CD4-positive, alpha-beta T cell treated with Interleukin-12 subunit alpha and Interleukin-12 subunit beta, for 1 hour (primary cell): Measurements from ENCODE around the gene SCMH1.
"Not testable (repeated sequence)": the region's sequence is repeated elsewhere in the genome, so short reads cannot be mapped to it uniquely, and the experiment has no call there.

Source experiments
- DNase-seq: peaks from one replicate; pipeline ENCODE4 v3.0.0-alpha.2; 2020

The SCMH1 gene

DNA sequence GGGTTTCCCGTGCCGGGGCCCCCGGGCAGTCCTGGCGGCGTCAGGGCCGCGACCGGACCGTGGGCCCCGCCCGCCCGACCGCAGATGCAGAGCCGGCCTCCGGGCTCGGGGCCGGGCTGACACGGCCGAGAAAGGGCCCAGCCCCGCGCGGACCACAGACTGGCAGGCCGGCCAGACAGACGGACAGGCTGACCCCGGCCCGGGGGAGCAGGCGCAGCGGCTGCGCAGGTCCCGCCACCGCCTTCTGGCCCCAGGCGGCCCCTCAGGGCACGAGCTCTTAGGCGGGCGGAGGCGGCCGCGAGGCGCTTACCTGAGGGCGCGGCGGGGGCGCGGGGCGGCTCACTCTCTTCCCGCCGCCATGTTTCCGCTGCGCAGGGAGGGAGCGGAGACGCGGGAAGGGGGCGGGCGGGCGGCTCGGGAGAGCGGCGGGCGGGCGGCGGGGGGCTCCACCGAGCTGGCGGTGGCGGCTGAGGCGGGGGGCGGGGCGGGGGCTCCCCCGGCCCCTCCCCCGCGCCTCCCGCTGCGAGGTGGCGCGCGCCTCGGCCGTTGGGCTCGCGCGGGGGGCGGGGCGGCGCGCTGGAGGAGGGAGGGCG, at the start of gene SCMH1:
Gene SCMH1 (minus strand): TSS at position 558 of the 593 bp plus-strand sequence. CDS start 56,173 bp downstream, outside the sequence.
- peak; percentile 65 for DNase-seq

- no peak for DNase-seq
Measured at GRCh38 chr1:41291195-41291594, 49.1 kb upstream of the SCMH1 start.

DNA sequence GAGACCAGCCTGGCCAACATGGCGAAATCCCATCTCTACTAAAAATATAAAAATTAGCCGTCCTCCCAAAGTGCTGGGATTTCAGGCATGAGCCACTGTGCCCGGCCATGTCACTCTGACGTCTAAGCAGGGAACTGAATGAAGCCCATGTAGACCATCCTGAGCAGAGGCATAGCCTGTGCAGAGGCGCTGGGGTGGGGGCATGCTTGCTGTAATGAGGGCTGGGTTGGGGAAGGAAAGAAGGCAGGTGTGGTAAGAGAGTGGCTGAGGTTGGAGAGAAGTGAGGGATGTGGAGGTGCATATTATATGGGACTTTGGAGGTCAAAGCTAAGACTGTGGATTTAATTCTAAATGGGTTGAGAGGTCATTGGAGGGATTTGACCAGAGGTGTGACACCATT, 47.1 kb upstream of the SCMH1 start:
- no peak for DNase-seq

DNA sequence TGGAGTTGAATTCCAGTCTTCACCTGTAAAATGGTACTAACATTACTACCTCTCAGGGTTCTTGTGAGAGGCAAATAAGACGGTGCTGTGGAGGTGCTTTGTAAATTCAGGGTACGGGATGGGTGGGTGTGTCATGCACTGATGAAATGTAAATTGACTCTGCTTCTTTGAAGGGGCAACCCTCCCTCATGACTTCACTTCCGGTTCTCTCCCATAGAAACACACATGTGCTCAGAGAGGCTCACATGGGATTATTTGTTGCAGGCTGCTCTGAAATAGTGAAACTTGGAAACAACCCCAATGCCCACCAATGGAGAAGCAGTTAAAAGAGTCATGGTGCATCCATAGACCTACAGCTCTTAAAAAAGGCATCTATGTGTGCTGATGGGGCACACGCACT, 44.9 kb upstream of the SCMH1 start:
- no peak for DNase-seq

- DNase-seq: no peak
Measured at GRCh38 chr1:41286486-41286885, 44.4 kb upstream of the SCMH1 start.

- DNase-seq: no peak
Measured at GRCh38 chr1:41285818-41286217, 43.7 kb upstream of the SCMH1 start.

DNA sequence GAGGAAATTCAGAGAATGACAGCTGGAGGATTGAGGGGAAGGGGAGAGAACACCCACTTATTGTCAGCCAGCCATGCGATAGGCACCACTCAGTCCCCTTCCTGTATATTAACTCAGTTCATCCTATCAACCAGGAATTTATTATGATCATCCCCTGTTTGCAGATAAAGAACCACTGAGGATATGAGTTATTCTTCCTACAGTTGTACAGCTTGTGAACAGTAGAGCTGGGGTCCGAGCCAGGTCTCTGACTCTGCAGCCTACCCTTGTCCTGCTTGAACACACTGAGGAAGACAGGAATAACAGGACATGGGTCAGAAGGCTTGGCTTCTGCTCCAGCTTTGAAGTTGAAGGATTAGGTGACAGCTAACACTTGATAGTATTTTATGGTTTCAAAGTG, 42.0 kb upstream of the SCMH1 start:
- no peak for DNase-seq

DNA sequence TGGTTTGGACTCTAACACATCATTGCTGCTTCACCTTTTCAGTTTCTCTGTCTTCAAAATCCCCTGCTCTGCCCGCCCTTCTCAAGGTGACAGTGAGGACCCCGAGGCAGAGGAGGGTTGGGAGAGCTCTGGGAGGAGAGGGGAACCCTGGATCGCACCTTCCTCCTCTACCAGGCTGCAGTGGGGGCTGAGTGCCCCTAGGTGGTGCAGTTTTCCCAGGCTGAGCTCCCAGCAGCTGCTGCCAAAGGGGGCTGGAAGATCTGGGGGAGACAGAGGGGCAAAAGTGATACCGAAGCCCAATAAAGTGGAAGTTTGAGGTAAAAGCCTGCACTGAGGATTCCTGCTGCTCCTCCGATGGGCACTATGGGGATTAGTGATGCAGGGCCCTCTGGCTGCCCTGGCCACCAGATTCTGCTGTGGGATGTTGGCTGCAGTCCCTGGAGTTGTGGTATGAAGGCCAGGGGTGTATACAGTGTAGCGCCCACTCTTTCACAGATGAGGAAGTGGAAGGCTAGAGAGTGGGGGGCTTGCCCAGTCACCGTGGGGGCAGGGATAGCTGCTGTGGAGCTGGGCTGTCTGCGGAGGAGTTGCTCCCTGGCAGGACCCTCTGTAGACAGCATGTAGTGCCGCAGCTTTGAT, 40.7 kb upstream of the SCMH1 start:
- peak; percentile 13 for DNase-seq

DNA sequence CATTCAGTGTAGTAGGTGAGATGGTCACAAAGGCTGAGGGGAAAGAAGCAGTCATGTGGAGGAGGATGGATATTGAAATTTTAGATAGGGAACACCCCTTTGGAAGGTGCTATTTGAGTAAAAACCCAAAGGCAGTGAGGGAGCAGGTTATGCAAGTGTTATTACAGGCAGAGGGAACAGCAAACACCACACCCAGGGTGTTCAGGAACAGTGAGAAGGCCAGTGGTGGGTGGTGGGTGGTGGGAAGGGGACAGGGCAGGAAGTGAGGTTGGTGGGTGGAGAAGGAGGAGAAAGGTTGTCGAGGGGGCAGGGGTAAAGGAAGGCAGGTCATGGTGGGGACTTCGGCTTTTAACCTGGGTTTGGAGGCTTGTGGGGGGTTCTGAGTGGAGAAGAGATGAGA, 39.2 kb upstream of the SCMH1 start:
- no peak for DNase-seq

GRCh38 chr1:41280202-41281032, 38.3 kb upstream of the SCMH1 start:
- no peak for DNase-seq

DNA sequence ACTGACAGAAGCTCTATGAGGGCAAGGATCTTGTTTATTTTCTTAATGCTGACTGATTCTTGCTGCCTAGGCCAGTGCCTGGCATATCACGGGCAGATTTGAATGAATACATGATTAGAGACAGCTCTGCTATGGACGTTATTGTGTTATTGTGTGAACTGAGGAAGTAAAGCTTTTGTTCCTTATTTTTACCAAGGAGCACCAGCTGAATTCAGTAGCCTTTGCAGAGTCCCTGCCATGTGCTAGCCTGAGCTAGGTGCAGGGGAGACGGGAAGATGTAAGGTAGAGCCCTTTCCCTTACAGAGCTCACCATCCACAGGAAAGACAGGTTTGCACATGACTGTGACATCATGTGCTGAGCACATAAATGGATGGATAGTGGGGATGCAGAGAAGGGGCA, 36.0 kb upstream of the SCMH1 start:
- DNase-seq: no peak

GRCh38 chr1:41277371-41277975, 35.4 kb upstream of the SCMH1 start:
- DNase-seq: no peak

DNA sequence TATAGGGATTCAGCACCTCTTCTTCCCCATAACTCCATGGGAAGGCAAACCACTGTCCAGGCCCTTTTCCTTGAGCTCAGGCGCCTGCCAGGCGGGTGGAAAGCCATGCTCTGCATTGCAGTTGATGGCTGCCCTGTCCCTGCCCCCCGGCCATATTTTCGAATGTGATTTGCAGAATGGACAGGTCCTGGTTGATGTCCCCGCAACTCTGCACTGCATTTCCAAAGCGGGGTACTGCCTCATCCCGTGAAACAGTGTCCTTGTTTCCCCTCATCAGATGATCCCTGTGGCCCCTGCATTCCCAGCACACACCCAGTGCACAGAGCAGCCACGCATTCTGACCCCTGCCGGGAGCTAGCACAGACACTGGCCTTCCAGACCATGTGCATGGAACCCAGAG, 33.7 kb upstream of the SCMH1 start:
- DNase-seq: no peak

DNA sequence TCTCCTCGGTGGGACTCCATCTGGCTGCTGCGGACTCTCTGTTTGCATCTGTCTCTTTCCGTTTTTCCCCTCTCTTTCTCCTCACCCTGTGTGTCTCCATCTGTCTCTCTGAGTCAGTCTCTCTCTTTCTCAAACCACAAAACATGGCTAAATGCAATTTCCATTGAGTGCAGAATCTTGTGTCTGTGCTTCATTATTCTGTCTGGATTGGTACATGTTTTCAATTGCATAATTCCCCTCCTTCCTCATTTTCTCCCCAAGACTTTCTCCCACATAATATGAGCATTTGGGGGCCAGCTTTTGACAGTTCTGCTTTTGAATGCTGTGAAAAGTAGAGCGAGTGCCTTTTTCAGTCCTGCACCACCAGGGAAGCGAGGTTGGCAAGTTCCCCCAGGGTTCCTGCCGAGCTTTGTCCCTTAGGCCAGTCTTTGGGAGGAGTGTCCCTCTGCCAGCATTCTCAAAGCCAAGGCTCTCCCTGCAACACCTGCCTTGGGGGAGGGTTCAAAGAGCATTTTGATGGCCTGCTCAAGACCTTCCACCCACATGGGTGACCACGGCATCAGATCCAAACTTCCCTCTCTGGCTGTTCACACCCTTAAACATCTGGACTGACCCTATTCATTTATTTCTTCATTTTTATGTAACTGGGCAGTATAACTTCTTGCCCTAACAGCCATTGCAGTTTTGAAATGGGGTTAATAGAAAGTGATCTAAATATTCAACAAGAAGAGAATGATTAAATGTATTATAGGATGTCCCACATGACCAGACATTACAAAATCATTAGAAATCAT, 32.8 kb upstream of the SCMH1 start:
- DNase-seq: no peak

DNA sequence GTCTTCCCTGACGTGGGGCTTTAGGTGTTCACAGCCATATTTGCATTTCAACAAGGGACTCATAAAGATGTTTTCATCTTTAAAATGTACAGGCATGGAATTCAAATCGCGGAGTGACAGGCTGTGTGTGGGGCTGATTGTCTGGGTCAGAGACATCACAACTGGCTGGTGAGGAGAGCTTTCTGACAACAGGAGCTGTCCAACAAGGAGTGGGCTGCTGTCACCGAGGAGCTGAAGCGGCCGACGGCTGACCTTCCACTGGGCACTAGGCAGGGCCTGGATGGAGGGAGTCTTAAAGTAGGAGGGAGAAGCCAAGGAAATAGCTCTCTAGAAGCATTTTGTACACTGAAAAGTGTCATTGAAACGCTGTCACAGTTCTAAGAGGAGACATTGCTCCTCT, 30.5 kb upstream of the SCMH1 start:
- no peak for DNase-seq

DNA sequence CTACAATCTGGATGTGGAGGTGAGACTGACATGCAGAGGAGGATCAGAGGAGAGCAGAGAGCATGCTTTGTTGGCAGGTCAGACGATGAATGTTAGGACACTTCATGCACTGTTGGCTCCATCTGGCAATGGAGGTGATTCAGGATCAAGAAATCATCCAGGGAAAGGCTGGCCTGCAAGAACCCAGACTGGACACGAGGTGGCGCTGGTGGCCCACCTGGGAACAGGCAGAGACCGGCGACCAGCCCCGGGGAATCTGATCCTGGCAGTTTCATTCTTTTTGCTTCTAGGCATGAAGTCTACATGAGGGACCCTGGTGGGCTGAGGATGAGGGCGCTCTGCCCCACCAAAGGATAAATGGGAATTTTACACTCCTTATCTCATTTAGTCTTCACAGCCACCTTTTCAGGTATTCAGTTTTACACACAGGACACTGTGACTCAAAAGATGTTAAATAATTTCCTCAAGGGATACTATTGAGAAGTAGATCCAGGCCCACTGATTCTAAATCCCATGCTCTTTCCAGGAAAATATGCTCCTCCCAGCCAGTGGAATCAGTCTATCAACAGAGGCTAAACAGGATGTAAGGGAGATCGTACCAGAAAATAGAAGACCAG, 26.2 kb upstream of the SCMH1 start:
- peak; percentile 61 for DNase-seq

DNA sequence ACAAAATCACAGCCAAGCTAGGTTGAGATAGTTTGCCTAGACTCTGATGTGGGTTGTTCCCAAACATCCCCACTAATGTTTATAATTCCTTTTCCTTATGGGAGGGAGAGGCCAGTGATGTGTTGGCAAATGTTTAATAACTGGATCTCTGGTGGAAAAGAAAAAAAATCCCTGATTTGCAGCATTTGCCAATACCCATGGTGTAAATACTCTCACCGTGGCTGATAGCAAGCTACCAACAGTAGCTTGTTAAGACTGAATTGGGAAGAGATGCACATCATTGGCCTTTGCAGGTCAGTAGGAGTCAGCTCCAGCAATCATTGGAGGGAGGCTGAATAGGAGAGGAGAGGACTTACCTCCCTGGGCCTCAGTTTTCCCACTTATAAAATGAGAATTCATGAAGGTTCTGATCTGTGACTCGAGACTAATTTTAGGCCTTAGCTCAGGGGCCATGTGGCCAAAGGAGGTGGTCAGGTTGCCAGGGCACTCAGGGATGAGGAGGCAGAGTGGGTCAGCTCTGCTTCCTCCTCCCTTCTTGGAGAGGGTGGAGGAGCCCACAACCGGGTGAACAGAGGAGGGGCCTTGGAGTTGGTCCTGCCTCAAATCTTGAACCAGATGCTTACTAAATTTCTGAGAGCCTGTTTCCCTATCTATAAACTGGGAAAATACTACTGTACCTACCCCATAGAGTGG, 20.0 kb upstream of the SCMH1 start:
- DNase-seq: no peak

GRCh38 chr1:41260768-41261167, 18.7 kb upstream of the SCMH1 start:
- DNase-seq: no peak

DNA sequence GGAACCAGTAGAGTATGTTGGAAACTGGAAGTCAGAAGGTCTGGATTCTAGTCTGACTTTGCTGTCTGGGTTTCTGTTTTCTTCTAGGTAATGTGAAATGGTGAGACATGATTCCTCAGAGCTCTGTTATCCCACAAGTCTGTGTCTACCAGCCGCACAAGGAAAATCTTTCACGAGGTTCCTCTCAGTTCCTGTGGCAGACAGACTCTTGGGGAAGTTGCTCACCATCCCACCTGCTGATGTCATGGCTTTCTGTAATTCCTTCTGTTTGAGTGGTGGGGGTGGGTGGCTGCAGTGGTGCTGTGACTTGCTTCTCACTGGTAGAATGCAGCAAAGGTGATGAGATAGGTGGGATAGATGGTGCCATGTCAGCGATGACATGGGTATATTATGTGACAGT, 17.1 kb upstream of the SCMH1 start:
- no peak for DNase-seq

- DNase-seq: no peak
Measured at GRCh38 chr1:41255978-41256377, 13.9 kb upstream of the SCMH1 start.

DNA sequence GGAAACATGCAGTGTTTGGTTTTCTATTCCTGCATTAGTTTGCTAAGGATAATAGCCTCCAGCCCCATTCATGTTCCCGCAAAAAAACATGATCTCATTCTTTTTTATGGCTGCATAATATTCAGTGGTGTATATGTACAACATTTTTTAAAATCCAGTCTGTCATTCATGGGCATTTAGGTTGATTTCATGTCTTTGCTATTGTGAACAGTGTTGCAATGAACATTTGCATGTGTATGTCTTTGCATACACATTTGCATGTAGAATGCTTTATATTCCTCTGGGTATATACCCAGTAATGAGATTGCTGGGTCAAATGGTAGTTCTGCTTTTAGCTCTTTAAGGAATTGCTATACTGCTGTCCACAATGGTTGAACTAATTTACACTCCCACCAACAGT, 9.0 kb upstream of the SCMH1 start:
- DNase-seq: not testable (repeated sequence)

DNA sequence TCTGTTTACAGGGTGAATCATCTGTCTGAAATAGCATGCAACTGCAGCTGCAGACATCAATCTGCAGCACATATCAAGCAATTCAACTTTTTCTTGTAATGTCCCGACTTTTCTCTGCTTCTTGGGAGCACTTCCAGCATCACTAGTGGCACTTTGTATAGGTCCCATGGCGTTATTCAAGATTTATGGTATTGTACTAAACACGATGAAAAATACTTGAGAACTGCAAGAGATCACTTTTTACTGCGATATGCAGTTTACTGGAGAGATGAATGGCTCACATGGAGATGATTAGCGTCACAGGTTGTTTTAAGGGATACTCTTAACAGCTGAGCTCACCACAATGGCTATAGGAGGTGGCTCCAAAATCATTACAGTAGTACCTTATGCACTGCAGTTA, 7.2 kb upstream of the SCMH1 start:
- no peak for DNase-seq
